Astrocyte (in vitro differentiated cells and primary cell): ENCODE measurements around the gene PNPLA2. TPM values are rescaled to one million over a fixed set of nuclear protein-coding genes. Genes with fewer than 3 reads are reported as not detected.

Experiments
- DNase-seq: peaks from one replicate; pipeline ENCODE4 v3.0.0-alpha.2; 2010; ENCODE audit warnings: low read depth
- FAIRE-seq: peaks from 2 replicates; lab custom pipeline; 2011; peaks lifted over from hg19 to GRCh38; lab: Jason Lieb, UNC
- H2AFZ ChIP-seq: 2 replicates; pipeline ENCODE4 v1.6.0; 2012; ENCODE audit warnings: low read depth, low read length, inconsistent platforms
- H3K27ac ChIP-seq: 2 replicates; pipeline ENCODE4 v1.5.1; 2011; ENCODE audit warnings: low read depth, low read length, inconsistent platforms
- H3K27me3 ChIP-seq: 2 replicates; pipeline ENCODE4 v1.6.0; 2011; ENCODE audit warnings: low read length, inconsistent platforms; ENCODE audit not compliant: insufficient read depth
- H3K36me3 ChIP-seq: 2 replicates; pipeline ENCODE4 v1.5.1; 2011; ENCODE audit warnings: low read length, inconsistent platforms; ENCODE audit not compliant: insufficient read depth
- H3K4me1 ChIP-seq: 2 replicates; pipeline ENCODE4 v1.5.1; 2011; ENCODE audit warnings: low read length, inconsistent platforms; ENCODE audit not compliant: insufficient read depth
- H3K4me2 ChIP-seq: 2 replicates; pipeline ENCODE4 v1.6.0; 2012; ENCODE audit warnings: low read length, inconsistent platforms
- H3K4me3 ChIP-seq: 2 replicates; pipeline ENCODE4 v1.5.1; 2011; ENCODE audit warnings: low read depth, mild to moderate bottlenecking, low read length, inconsistent platforms; ENCODE audit not compliant: insufficient read depth
- H3K79me2 ChIP-seq: 2 replicates; pipeline ENCODE4 v1.6.0; 2012; ENCODE audit warnings: mild to moderate bottlenecking, low read length, inconsistent platforms; ENCODE audit not compliant: insufficient read depth
- H3K9ac ChIP-seq: 2 replicates; pipeline ENCODE4 v1.6.0; 2012; ENCODE audit warnings: mild to moderate bottlenecking, low read length, inconsistent platforms
- H3K9me3 ChIP-seq: 2 replicates; pipeline ENCODE4 v1.5.1; 2012; ENCODE audit warnings: low read depth, mild to moderate bottlenecking, low read length, inconsistent platforms; ENCODE audit not compliant: insufficient read depth
- H4K20me1 ChIP-seq: 2 replicates; pipeline ENCODE4 v1.6.0; 2012; ENCODE audit warnings: low read length, inconsistent platforms; ENCODE audit not compliant: insufficient read depth
- H3K27ac Mint-ChIP-seq: one replicate; pipeline ENCODE4 v1.8.0; 2021; ENCODE audit warnings: mild to moderate bottlenecking, mixed read lengths; ENCODE audit not compliant: unreplicated experiment
- H3K27me3 Mint-ChIP-seq: one replicate; pipeline ENCODE4 v1.8.0; 2021; ENCODE audit warnings: low read depth, mixed read lengths; ENCODE audit not compliant: unreplicated experiment
- H3K36me3 Mint-ChIP-seq: one replicate; pipeline ENCODE4 v1.8.0; 2021; ENCODE audit warnings: low read depth, mixed read lengths; ENCODE audit not compliant: unreplicated experiment
- H3K4me1 Mint-ChIP-seq: one replicate; pipeline ENCODE4 v1.8.0; 2021; ENCODE audit warnings: low read depth, mixed read lengths; ENCODE audit not compliant: unreplicated experiment
- H3K4me3 Mint-ChIP-seq: one replicate; pipeline ENCODE4 v1.8.0; 2021; ENCODE audit warnings: mild to moderate bottlenecking, moderate library complexity, mixed read lengths; ENCODE audit not compliant: unreplicated experiment
- H3K9me3 Mint-ChIP-seq: one replicate; pipeline ENCODE4 v1.8.0; 2021; ENCODE audit warnings: mild to moderate bottlenecking, mixed read lengths; ENCODE audit not compliant: unreplicated experiment
- EZH2 ChIP-seq: IDR thresholded peaks from 2 replicates; pipeline ENCODE4 v1.6.1; 2012; ENCODE audit warnings: mild to moderate bottlenecking, low read length, inconsistent platforms; ENCODE audit not compliant: insufficient read depth
- total RNA-seq: library from RNA; stranded (reverse); gene quantifications from 2 replicates; pipeline ENCODE4 v1.2.1, GENCODE V29; 2021
- TF ChIP-seq, protein P1 (sequence below): IDR thresholded peaks from 2 replicates; pipeline ENCODE4 v1.5.1; 2011; ENCODE audit warnings: low read depth, mild to moderate bottlenecking, inconsistent platforms, low read length, moderate library complexity; ENCODE audit not compliant: insufficient read depth

The PNPLA2 gene
- total RNA-seq, 1 donor from 2014 or later, result 46.8 TPM

DNA sequence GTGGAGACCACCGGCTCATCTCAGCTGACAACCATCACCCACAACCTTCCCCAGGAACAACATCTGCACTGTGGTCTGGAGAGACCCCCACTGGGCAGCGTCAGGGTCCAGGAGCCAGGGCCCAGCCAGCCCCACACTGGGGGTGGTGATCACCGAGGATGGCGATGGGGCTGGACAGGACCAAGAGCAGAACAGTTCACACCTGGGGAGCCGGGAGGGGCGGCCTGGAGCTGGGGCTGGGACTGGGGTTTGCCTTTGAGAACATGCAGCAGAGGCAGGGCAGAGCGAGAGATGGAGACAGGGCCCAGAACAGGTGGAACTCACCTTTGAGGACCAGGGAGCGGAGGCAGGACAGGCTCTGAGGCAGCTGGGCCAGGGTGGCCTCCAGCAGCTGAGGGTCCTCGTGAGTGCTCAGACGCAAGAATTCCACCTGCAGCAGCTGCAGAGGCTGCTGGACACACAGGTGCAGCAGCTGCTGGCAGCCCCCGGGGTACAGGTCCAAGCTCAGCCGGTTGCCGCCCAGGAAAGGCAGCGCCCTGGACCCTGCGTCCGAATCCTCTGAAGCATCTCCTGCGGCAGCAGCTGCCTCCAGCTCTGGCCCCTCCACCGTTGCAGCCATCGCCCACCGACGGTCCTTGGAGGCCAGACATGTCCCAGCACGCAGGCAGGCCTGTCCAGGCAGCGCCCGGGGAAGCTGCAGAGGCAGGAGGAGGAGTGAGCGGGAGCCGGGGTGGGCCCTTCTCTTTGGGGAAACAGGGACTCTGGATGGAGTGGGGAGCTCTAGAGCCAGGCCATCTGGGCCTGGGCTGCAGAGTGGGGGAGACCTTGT is 14.7 kb upstream of the PNPLA2 start:
- no peaks in the 10 kb centered on the region for H3K36me3 ChIP-seq
- Mint-ChIP-seq H3K4me3 (peak overlapping the region; percentile 79), H3K36me3 (no peaks in the 10 kb centered on the region), H3K4me1 (no peaks in the 10 kb centered on the region), H3K27ac (no peak overlapping the region), H3K9me3 (no peaks in the 10 kb centered on the region), H3K27me3 (no peaks in the 10 kb centered on the region)
- no peak overlapping the region for H3K27ac ChIP-seq
- H3K4me3 ChIP-seq, result peak overlapping the region; percentile 57
- FAIRE-seq, result no peak
- peak overlapping the region; percentile 71 for H3K9ac ChIP-seq
- no peaks in the 10 kb centered on the region for H3K9me3 ChIP-seq
- DNase-seq, result no peak
- H3K4me1 ChIP-seq, result peaks cover 26% of the 10 kb centered on the region
- TF ChIP-seq, protein P1, sequence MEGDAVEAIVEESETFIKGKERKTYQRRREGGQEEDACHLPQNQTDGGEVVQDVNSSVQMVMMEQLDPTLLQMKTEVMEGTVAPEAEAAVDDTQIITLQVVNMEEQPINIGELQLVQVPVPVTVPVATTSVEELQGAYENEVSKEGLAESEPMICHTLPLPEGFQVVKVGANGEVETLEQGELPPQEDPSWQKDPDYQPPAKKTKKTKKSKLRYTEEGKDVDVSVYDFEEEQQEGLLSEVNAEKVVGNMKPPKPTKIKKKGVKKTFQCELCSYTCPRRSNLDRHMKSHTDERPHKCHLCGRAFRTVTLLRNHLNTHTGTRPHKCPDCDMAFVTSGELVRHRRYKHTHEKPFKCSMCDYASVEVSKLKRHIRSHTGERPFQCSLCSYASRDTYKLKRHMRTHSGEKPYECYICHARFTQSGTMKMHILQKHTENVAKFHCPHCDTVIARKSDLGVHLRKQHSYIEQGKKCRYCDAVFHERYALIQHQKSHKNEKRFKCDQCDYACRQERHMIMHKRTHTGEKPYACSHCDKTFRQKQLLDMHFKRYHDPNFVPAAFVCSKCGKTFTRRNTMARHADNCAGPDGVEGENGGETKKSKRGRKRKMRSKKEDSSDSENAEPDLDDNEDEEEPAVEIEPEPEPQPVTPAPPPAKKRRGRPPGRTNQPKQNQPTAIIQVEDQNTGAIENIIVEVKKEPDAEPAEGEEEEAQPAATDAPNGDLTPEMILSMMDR, result no peak
- TF ChIP-seq EZH2, result no peak
- peaks cover 35% of the 10 kb centered on the region for H3K79me2 ChIP-seq
- H3K27me3 ChIP-seq, result no peaks in the 10 kb centered on the region
- H3K4me2 ChIP-seq, result peak overlapping the region; percentile 93
- H4K20me1 ChIP-seq, result peaks cover 20% of the 10 kb centered on the region
- peak overlapping the region; percentile 2 for H2AFZ ChIP-seq

DNA sequence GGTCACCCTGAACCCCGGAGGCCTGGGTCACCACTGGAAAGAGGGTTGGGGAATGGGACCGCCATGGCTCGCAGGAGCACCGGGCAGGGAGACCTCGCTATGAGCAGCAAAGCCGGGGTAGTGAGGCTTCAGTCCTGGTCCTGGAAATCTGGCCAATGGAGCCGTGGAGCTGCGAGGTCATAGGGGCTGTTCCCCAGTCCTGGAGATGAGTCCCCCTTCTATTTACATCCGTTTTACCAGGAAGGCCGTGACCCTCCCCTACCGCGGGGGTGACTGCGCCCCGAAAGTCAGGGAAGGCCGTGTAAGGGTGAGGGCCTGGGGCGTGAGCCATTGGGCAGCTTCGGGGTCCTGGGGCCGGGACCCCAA is 14.1 kb upstream of the PNPLA2 start:
- Histone ChIP-seq H2AFZ (peak overlapping the region; percentile 2), H3K79me2 (peaks cover 39% of the 10 kb centered on the region), H3K27ac (peak overlapping the region; percentile 6), H3K9me3 (no peaks in the 10 kb centered on the region), H4K20me1 (peaks cover 14% of the 10 kb centered on the region), H3K4me2 (peak overlapping the region; percentile 93), H3K27me3 (no peaks in the 10 kb centered on the region), H3K9ac (peak overlapping the region; percentile 71), H3K4me1 (peaks cover 26% of the 10 kb centered on the region), H3K36me3 (no peaks in the 10 kb centered on the region), H3K4me3 (peak overlapping the region; percentile 57)
- H3K36me3 Mint-ChIP-seq, result no peaks in the 10 kb centered on the region
- H3K4me1 Mint-ChIP-seq, result no peaks in the 10 kb centered on the region
- H3K27me3 Mint-ChIP-seq, result no peaks in the 10 kb centered on the region
- peak overlapping the region; percentile 79 for H3K4me3 Mint-ChIP-seq
- no peaks in the 10 kb centered on the region for H3K9me3 Mint-ChIP-seq
- no peak overlapping the region for H3K27ac Mint-ChIP-seq
- DNase-seq, result no peak
- no peak for FAIRE-seq
- no peak for TF ChIP-seq EZH2
- TF ChIP-seq, protein P1, result no peak
